GM12892 (cell line): ENCODE measurements around the gene LMBR1.

Experiments used
- DNase-seq: peaks from one replicate; pipeline ENCODE4 v3.0.0; 2011; ENCODE audit not compliant: insufficient read length
- FAIRE-seq: peaks from 2 replicates; lab custom pipeline; 2011; peaks lifted over from hg19 to GRCh38; lab: Jason Lieb, UNC
- POLR2A ChIP-seq: IDR thresholded peaks from 2 replicates; pipeline ENCODE4 v1.6.1; 2011; ENCODE audit warnings: low read depth, low read length, control low read depth
- POLR2AphosphoS5 ChIP-seq: IDR thresholded peaks from 2 replicates; pipeline ENCODE4 v1.6.1; 2011; ENCODE audit warnings: low read depth, low read length, control low read depth
- TAF1 ChIP-seq: IDR thresholded peaks from 2 replicates; pipeline ENCODE4 v1.6.1; 2011; ENCODE audit warnings: low read depth, mild to moderate bottlenecking, control low read depth, low read length, borderline replicate concordance

LMBR1 gene

GRCh38 chr7:156754201-156754600 lies 138.8 kb downstream of the LMBR1 start:
- FAIRE-seq (no peak), DNase-seq (no peak)
- TF ChIP-seq TAF1 (no peak), POLR2A (no peak), POLR2AphosphoS5 (no peak)

GRCh38 chr7:156753630-156754029 lies 139.4 kb downstream of the LMBR1 start:
- DNase-seq (no peak), FAIRE-seq (no peak)
- TF ChIP-seq TAF1: no peak
- no peak for TF ChIP-seq POLR2AphosphoS5
- TF ChIP-seq POLR2A: no peak

- FAIRE-seq: no peak
- no peak for TF ChIP-seq TAF1
- TF ChIP-seq POLR2A: no peak
- no peak for TF ChIP-seq POLR2AphosphoS5
- DNase-seq: no peak
These were observed 139.8 kb downstream of the LMBR1 start for GRCh38 chr7:156753229-156753560.

- DNase-seq: no peak
- TF ChIP-seq POLR2A (no peak), TAF1 (no peak), POLR2AphosphoS5 (no peak)
- FAIRE-seq: no peak
These were observed 140.4 kb downstream of the LMBR1 start for GRCh38 chr7:156752367-156753228.

DNA sequence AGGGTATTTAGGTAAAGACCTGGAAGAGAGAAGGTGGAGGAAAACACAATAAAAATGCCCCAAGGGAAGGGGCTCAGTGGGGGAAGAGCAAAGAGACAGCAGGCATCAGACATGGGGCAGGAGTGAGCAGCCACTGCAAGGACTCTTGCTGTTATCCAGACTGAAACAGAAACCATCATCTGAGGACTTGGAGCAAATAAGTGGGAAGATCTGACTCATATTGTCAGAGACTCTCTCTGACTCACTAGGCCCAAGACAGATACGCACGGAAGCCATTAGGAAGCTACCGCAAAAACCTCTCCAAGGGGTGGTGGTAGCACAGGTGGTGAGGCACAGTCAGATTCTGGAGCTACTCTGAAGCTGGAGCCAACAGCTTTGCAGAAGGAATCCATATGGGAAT lies 141.7 kb downstream of the LMBR1 start:
- FAIRE-seq: no peak
- no peak for TF ChIP-seq TAF1
- TF ChIP-seq POLR2AphosphoS5: no peak
- DNase-seq: no peak

- FAIRE-seq (no peak), DNase-seq (no peak)
- no peak for TF ChIP-seq TAF1
- no peak for TF ChIP-seq POLR2AphosphoS5
- TF ChIP-seq POLR2A: no peak
These were observed 145.3 kb downstream of the LMBR1 start for GRCh38 chr7:156747718-156748117.

DNA sequence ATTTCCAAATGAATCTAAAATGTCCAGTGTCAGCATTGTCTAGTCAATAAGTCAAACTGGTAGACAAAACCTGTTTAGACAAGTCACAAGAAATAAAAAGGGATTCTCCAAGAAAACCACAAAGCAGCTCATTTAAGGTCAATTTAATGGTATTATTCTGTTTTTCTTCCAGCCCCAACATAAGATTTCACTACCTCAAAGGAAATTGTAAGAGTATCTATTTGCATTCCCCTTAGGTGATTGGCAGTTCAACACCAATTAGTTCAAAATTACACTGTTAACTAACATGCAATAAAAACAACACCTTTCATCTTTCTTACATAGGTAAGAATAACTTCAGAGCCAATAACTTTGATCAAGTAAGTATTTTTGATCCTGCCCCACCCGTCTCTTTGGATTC lies 146.1 kb downstream of the LMBR1 start:
- TF ChIP-seq POLR2AphosphoS5: no peak
- no peak for TF ChIP-seq TAF1
- no peak for TF ChIP-seq POLR2A
- no peak for FAIRE-seq
- no peak for DNase-seq

GRCh38 chr7:156739596-156739995 lies 153.4 kb downstream of the LMBR1 start:
- DNase-seq (no peak), FAIRE-seq (no peak)
- TF ChIP-seq TAF1: no peak

GRCh38 chr7:156735851-156736250 lies 157.1 kb downstream of the LMBR1 start:
- FAIRE-seq (no peak), DNase-seq (no peak)

GRCh38 chr7:156733638-156734037 lies 159.3 kb downstream of the LMBR1 start:
- DNase-seq (no peak), FAIRE-seq (no peak)
- TF ChIP-seq TAF1 (no peak), POLR2AphosphoS5 (no peak), POLR2A (no peak)

More at GRCh38 chr7:156735851-156736250, 157.1 kb downstream of the LMBR1 start:
- TF ChIP-seq TAF1: no peak
- no peak for TF ChIP-seq POLR2A
- TF ChIP-seq POLR2AphosphoS5: no peak

DNA sequence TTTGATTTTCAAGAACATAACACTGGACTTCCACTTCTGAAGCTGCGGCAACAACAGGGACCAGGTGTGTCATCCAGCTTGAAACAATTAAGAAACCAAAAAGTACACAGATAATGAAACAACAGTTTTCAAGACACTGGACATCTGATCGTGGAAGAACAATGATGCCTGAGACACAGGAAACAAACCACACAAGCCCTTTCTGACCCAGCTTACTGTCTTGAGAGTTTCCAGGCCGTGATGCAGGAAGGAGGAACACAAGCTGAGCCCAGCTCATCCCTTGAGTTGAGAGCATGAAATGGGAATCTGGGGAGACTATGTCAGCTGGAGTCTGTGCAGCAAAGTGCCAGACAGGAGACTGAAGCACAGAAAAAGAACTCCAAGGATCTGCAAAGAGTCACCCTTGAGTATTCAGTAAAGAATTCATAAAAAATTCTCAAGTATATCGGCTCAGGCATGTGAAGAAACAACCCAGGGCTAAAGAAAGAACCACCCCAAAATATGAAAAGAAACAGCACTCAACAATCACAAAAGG lies 160.8 kb downstream of the LMBR1 start:
- FAIRE-seq (no peak), DNase-seq (no peak)
- no peak for TF ChIP-seq POLR2A
- TF ChIP-seq POLR2AphosphoS5: no peak
- no peak for TF ChIP-seq TAF1

- TF ChIP-seq POLR2A (no peak), POLR2AphosphoS5 (no peak), TAF1 (no peak)
- no peak for DNase-seq
- no peak for FAIRE-seq
These were observed 161.3 kb downstream of the LMBR1 start for GRCh38 chr7:156731651-156732050.

DNA sequence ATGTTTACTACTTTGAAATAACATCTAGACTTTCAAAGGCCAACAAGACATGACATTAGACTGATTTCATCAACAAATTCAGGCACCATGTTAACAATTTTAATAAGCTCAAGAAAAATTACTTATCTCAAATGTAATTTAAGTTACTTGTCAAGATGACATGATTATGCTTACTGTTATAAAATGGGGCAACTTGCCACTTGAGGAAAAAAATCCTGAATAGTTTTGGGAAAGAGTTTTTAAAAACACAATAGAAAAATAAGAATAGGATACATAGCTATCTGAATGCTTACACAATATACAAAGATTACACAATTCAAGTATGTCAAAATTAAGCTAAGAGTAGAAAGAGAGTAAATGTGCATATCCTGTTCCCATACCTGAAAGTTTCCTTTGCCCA lies 167.0 kb downstream of the LMBR1 start:
- TF ChIP-seq POLR2A (no peak), POLR2AphosphoS5 (no peak), TAF1 (no peak)
- DNase-seq (no peak), FAIRE-seq (no peak)

DNA sequence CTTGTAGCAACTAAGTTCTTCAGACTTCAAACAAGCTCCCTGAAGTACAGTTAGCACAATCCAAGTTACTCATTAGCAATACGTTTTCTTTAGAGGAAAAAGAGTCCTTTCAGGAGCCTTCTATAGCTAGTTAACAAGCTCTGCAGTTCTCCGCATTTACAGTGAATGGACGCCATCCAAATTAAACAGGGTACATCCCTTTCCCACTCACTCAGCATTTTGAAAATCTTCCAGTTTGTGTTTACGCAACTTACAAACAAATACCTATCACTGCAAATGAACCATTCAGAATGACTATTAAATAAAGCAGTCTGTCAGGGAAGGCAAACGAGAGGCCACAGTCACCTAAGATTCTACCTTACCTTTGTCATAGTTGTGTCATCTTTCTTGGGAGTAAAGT lies 167.9 kb downstream of the LMBR1 start:
- no peak for TF ChIP-seq POLR2A
- TF ChIP-seq TAF1: no peak
- no peak for TF ChIP-seq POLR2AphosphoS5
- FAIRE-seq (no peak), DNase-seq (no peak)
